ENCODE results near the gene SUPT3H. TPM values are rescaled to one million over a fixed set of nuclear protein-coding genes. Genes with fewer than 3 reads are reported as not detected.

Gene SUPT3H
- total and polyA plus RNA-seq, 2 of the 13 experiments (the other 11 are each of a cell fraction or from before 2014, with no cell fraction given) = 11.9 to 36.1 TPM

- TF ChIP-seq MATR3 (CRISPR knock-in tag; IDR thresholded peaks at IDR 0.05) (no peak), ZNF513 (CRISPR knock-in tag; conservative IDR thresholded peaks at IDR 0.05) (no peak), PHF20 (CRISPR knock-in tag; IDR thresholded peaks at IDR 0.05) (peak; percentile 86), GPBP1L1 (CRISPR knock-in tag; IDR thresholded peaks at IDR 0.05) (no peak), ZNF710 (CRISPR knock-in tag; IDR thresholded peaks at IDR 0.05; ENCODE audit: borderline replicate concordance) (no peak; the same call in 1 of the 2 replicates), SMAD1 (CRISPR knock-in tag; IDR thresholded peaks at IDR 0.05; ENCODE audit: borderline replicate concordance, low read depth) (peak; percentile 95; the same call in 1 of the 2 replicates), CTCF (CRISPR knock-in tag; IDR thresholded peaks at IDR 0.05) (peak; percentile 64), ZNF354B (CRISPR knock-in tag; IDR thresholded peaks at IDR 0.05) (peak; percentile 95), MZF1 (CRISPR knock-in tag; IDR thresholded peaks at IDR 0.05; ENCODE audit: borderline replicate concordance) (no peak; the same call in 1 of the 2 replicates), RAD21 (CRISPR knock-in tag; IDR thresholded peaks at IDR 0.05) (peak; percentile 82), PLRG1 (conservative IDR thresholded peaks at IDR 0.05) (no peak), YEATS2 (CRISPR knock-in tag; IDR thresholded peaks at IDR 0.05; ENCODE audit: borderline replicate concordance) (peak; percentile 87), GFI1 (CRISPR knock-in tag; IDR thresholded peaks at IDR 0.05; ENCODE audit: borderline replicate concordance) (peak; percentile 72), THAP7 (CRISPR knock-in tag; IDR thresholded peaks at IDR 0.05) (peak; percentile 100), ZIK1 (CRISPR knock-in tag; IDR thresholded peaks at IDR 0.05; ENCODE audit: borderline replicate concordance, low read depth) (peak; percentile 76), EEA1 (CRISPR knock-in tag; IDR thresholded peaks at IDR 0.05; ENCODE audit: borderline replicate concordance) (peak; percentile 49; the same call in 1 of the 2 replicates), LCORL (IDR thresholded peaks at IDR 0.05) (no peak), LCORL (CRISPR knock-in tag; IDR thresholded peaks at IDR 0.05) (peak; percentile 32; the same call in 1 of the 2 replicates), SATB2 (CRISPR knock-in tag; IDR thresholded peaks at IDR 0.05) (no peak), PPARG (CRISPR knock-in tag; conservative IDR thresholded peaks at IDR 0.05) (peak; percentile 75), ZNF501 (CRISPR knock-in tag; IDR thresholded peaks at IDR 0.05) (peak; percentile 95), ZNF761 (CRISPR knock-in tag; conservative IDR thresholded peaks at IDR 0.05) (peak; percentile 76; the same call in 1 of the 2 replicates), ZSCAN22 (CRISPR knock-in tag; IDR thresholded peaks at IDR 0.05) (0 out of 2 replicates have a peak, but pooled peaks have one; percentile 22)
Measured at GRCh38 chr6:45377554-45378333, at the start of gene SUPT3H (continued).

Data from HepG2 (cell line).